HepG2 (cell line): Measurements from ENCODE around the gene TNFAIP2. TPM values are rescaled to one million over a fixed set of nuclear protein-coding genes. Genes with fewer than 3 reads are reported as not detected.

Experiments
- CC2D1A ChIP-seq: sonication (generic); formaldehyde crosslinking; IDR thresholded peaks from 2 replicates; pipeline ENCODE4 v1.8.1; 2023; ENCODE audit warnings: mild to moderate bottlenecking, missing genetic modification reagents
- EEA1 ChIP-seq: sonication (generic); formaldehyde crosslinking; IDR thresholded peaks from 2 replicates; pipeline ENCODE4 v1.5.1; 2020; ENCODE audit warnings: mild to moderate bottlenecking, missing genetic modification reagents, borderline replicate concordance
- GABPB1 ChIP-seq: IDR thresholded peaks from 2 replicates; pipeline ENCODE4 v1.6.1; 2016; ENCODE audit warnings: mild to moderate bottlenecking, missing genetic modification reagents, moderate library complexity, missing compliant biosample characterization
- KLF13 ChIP-seq: sonication (generic); formaldehyde crosslinking; IDR thresholded peaks from 2 replicates; pipeline ENCODE4 v1.4.0; 2020; ENCODE audit warnings: mild to moderate bottlenecking, missing genetic modification reagents
- NRL ChIP-seq: sonication (generic); formaldehyde crosslinking; IDR thresholded peaks from 2 replicates; pipeline ENCODE4 v1.5.0; 2020; ENCODE audit warnings: missing genetic modification reagents, mild to moderate bottlenecking, moderate library complexity, borderline replicate concordance
- POGZ ChIP-seq: sonication (generic); formaldehyde crosslinking; IDR thresholded peaks from 2 replicates; pipeline ENCODE4 v1.4.0; 2020; ENCODE audit warnings: mild to moderate bottlenecking, missing genetic modification reagents
- RAD21 ChIP-seq: fragments of 450-650 bp; formaldehyde crosslinking; IDR thresholded peaks from 2 replicates; pipeline ENCODE4 v1.5.0; 2020; ENCODE audit warnings: mild to moderate bottlenecking
- TBX2 ChIP-seq: sonication (generic); formaldehyde crosslinking; IDR thresholded peaks from 2 replicates; pipeline ENCODE4 v1.5.0; 2020; ENCODE audit warnings: missing genetic modification reagents, mild to moderate bottlenecking, borderline replicate concordance
- ZBTB38 ChIP-seq: sonication (generic); formaldehyde crosslinking; IDR thresholded peaks from 2 replicates; pipeline ENCODE4 v1.5.1; 2020; ENCODE audit warnings: mild to moderate bottlenecking, missing genetic modification reagents
- ZFX ChIP-seq: sonication (generic); formaldehyde crosslinking; IDR thresholded peaks from 2 replicates; pipeline ENCODE4 v1.4.0; 2020; ENCODE audit warnings: mild to moderate bottlenecking, low read depth, missing genetic modification reagents, moderate library complexity
- ZNF10 ChIP-seq: sonication (generic); formaldehyde crosslinking; IDR thresholded peaks from 2 replicates; pipeline ENCODE4 v1.4.0; 2020; ENCODE audit warnings: mild to moderate bottlenecking, low read depth, missing genetic modification reagents, borderline replicate concordance
- ZNF331 ChIP-seq: sonication (generic); formaldehyde crosslinking; IDR thresholded peaks from 2 replicates; pipeline ENCODE4 v1.4.0; 2020; ENCODE audit warnings: missing genetic modification reagents
- ZNF556 ChIP-seq: sonication (generic); formaldehyde crosslinking; IDR thresholded peaks from 2 replicates; pipeline ENCODE4 v1.4.0; 2020; ENCODE audit warnings: mild to moderate bottlenecking, missing genetic modification reagents, borderline replicate concordance
- ZNF766 ChIP-seq: sonication (generic); formaldehyde crosslinking; IDR thresholded peaks from 2 replicates; pipeline ENCODE4 v1.5.0; 2020; ENCODE audit warnings: missing genetic modification reagents, borderline replicate concordance
- ZNF850 ChIP-seq: sonication (generic); formaldehyde crosslinking; conservative IDR thresholded peaks from 2 replicates; pipeline ENCODE4 v1.9.0; 2021; ENCODE audit warnings: mild to moderate bottlenecking, missing genetic modification reagents
- polyA plus RNA-seq, 8 experiments: library from polyadenylated mRNA; depleted of rRNA in 3 of 8; stranded (reverse) in 7 of 8; unstranded in 1 of 8; fragments of >200 nt; fragmentation: Illumina TruSeq in 4 of 8; extraction: Trizol in 4 of 8; gene quantifications; 2 replicates each; pipeline versions ENCODE4 v1.2.1 to v1.2.3, GENCODE V29; 2011 to 2016; ENCODE audit warnings: low read depth in 4 of 8, missing spikeins in 1 of 8, mixed read lengths in 1 of 8; ENCODE audit not compliant: insufficient read depth in 1 of 8
- total RNA-seq, 5 experiments: library from RNA; depleted of rRNA; stranded (reverse); fragments of >200 nt; fragmentation: Illumina TruSeq; extraction: Trizol; gene quantifications; 2 replicates each; pipeline ENCODE4 v1.2.3, GENCODE V29; 2016; ENCODE audit warnings: low read depth in 1 of 5
- TF ChIP-seq, protein P1 (sequence below): sonication (generic); formaldehyde crosslinking; IDR thresholded peaks from 2 replicates; pipeline ENCODE4 v1.4.0; 2020; ENCODE audit warnings: mild to moderate bottlenecking, missing genetic modification reagents
- TF ChIP-seq, protein P2 (sequence below): sonication (generic); formaldehyde crosslinking; IDR thresholded peaks from 2 replicates; pipeline ENCODE4 v1.9.0; 2022; ENCODE audit warnings: low read depth, missing genetic modification reagents

Gene TNFAIP2
- total and polyA plus RNA-seq, 2 of the 13 experiments (the other 11 are each of a cell fraction or from before 2014, with no cell fraction given) = 0.46 to 1.5 TPM

DNA sequence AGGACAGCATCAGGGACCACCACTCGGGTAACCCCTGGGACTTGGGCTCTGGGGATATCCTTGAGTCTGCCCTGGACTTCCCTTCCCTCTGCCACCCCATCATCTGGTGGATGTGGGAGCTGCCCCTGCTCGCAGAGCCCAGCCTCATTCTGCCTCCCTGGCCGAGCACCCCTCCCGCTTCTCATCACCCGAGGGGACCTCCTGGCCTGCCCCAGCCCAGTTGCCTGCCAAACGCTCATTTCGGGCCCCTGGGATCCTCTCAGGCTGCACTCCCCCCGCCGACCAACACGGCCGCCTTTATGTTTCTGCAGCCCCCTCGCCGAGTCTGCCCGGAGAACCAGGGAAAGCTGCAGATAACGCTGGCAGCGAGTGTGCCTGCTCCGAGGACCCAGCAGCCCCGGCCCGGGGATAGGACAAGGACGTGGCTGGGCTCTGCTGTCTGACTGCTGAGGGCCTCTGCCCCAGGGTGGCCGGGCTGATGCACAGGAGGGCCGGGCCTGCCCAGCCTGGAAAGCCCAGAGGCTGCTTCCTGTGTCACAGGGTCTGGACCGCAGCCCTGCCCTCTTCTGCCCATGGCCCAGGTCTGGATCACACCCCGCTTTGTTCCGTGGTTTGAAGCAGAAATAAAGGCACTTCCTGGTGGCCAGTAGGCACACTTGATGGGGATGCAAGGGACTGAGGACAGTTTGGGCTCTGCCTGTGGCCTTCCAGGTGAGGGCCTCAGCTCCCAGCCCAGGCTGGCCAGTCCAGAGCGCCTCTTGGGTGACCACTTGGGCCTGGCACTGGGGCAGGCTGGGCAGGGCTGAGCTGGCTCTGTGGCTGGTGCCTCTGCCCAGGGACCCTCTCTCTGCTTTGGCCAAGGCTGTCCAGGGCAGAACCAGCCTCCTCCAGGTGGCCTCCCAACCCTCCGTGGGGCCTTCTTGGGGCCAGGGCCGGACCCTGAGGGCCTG lies 33.6 kb upstream of the TNFAIP2 start (continued):
- TF ChIP-seq ZFX (CRISPR knock-in tag) = peak; percentile 79
- TF ChIP-seq ZNF850 (CRISPR knock-in tag) = no peak
- 0 out of 2 replicates have a peak, but pooled peaks have one; percentile 48 for TF ChIP-seq EEA1 (CRISPR knock-in tag)
- TF ChIP-seq, protein P1, sequence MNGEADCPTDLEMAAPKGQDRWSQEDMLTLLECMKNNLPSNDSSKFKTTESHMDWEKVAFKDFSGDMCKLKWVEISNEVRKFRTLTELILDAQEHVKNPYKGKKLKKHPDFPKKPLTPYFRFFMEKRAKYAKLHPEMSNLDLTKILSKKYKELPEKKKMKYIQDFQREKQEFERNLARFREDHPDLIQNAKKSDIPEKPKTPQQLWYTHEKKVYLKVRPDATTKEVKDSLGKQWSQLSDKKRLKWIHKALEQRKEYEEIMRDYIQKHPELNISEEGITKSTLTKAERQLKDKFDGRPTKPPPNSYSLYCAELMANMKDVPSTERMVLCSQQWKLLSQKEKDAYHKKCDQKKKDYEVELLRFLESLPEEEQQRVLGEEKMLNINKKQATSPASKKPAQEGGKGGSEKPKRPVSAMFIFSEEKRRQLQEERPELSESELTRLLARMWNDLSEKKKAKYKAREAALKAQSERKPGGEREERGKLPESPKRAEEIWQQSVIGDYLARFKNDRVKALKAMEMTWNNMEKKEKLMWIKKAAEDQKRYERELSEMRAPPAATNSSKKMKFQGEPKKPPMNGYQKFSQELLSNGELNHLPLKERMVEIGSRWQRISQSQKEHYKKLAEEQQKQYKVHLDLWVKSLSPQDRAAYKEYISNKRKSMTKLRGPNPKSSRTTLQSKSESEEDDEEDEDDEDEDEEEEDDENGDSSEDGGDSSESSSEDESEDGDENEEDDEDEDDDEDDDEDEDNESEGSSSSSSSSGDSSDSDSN (CRISPR knock-in tag) = peak; percentile 86
- TF ChIP-seq TBX2 (CRISPR knock-in tag) = peak; percentile 9; the same call in 1 of the 2 replicates
- TF ChIP-seq NRL (CRISPR knock-in tag) = peak; percentile 52; the same call in 1 of the 2 replicates
- no peak for TF ChIP-seq POGZ (CRISPR knock-in tag)
- TF ChIP-seq, protein P2, sequence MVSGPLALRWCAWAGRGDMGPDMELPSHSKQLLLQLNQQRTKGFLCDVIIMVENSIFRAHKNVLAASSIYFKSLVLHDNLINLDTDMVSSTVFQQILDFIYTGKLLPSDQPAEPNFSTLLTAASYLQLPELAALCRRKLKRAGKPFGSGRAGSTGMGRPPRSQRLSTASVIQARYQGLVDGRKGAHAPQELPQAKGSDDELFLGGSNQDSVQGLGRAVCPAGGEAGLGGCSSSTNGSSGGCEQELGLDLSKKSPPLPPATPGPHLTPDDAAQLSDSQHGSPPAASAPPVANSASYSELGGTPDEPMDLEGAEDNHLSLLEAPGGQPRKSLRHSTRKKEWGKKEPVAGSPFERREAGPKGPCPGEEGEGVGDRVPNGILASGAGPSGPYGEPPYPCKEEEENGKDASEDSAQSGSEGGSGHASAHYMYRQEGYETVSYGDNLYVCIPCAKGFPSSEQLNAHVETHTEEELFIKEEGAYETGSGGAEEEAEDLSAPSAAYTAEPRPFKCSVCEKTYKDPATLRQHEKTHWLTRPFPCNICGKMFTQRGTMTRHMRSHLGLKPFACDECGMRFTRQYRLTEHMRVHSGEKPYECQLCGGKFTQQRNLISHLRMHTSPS = peak; percentile 31; the same call in 1 of the 2 replicates
- no peak for TF ChIP-seq ZNF766 (CRISPR knock-in tag)
- no peak for TF ChIP-seq ZNF556 (CRISPR knock-in tag)
- no peak for TF ChIP-seq KLF13 (CRISPR knock-in tag)
- TF ChIP-seq RAD21 (CRISPR knock-in tag) = no peak
- TF ChIP-seq ZNF331 (CRISPR knock-in tag) = peak; percentile 93
- peak; percentile 27 for TF ChIP-seq ZBTB38 (CRISPR knock-in tag)
- no peak for TF ChIP-seq CC2D1A (CRISPR knock-in tag)
- peak; percentile 24; the same call in 1 of the 2 replicates for TF ChIP-seq GABPB1 (CRISPR knock-in tag)
- TF ChIP-seq ZNF10 = no peak
